Left kidney (tissue), 2 donors: ENCODE results near the gene PLA2G4E. TPM values are rescaled to one million over a fixed set of nuclear protein-coding genes. Genes with fewer than 3 reads are reported as not detected.

Source experiments
- DNase-seq: peaks from one replicate; pipeline ENCODE4 v3.0.0-alpha.2; 2013
- polyA plus RNA-seq: library from polyadenylated mRNA; unstranded; fragments of 120-200 nt; gene quantifications from one replicate; pipeline ENCODE4 v1.2.1, GENCODE V29; 2013; ENCODE audit not compliant: insufficient read length

PLA2G4E gene
- polyA plus RNA-seq, 1 donor = not detected

DNA sequence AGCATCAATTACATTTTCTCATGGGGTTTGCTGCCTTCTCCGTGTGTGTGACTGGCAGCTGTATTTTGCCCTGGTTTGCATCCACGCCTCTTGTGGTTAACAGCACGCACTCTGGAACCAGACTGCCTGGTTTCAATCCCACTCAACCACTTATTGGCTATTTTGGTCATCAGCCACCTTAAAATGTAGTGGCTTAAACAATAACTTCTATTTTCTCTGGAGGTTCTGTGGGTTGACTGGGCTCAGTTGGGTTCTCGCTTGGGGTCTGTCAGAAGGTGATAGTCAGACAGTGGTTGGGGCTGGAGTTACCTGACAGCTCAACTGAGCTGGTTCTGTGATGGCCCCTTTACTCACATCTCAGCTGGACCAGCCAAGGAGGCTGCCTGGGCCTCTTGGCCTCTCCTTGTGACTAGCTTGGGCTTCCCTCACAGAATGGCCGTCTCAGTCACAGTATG, 85.2 kb downstream of the PLA2G4E start:
- DNase-seq = no peak

DNA sequence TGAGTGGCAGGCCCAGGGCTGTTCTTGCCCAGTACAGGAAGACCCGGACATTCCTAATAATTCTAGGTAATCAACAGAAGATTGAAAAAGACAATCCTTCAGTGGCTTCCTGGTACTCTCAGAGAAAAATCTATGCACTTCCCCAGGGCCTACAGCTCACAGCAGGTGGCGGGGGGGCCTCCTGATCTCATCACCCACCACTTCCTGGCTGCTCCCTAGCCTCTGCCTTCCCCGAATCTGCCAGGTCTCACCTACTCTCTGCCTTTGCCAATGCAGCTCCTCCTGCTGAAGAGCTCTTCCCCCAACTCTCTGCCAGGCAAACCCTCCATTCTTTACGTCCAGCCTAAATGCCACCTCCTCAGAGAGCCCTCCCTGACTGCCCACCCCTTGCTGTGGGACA, 86.0 kb downstream of the PLA2G4E start:
- no peak for DNase-seq

DNA sequence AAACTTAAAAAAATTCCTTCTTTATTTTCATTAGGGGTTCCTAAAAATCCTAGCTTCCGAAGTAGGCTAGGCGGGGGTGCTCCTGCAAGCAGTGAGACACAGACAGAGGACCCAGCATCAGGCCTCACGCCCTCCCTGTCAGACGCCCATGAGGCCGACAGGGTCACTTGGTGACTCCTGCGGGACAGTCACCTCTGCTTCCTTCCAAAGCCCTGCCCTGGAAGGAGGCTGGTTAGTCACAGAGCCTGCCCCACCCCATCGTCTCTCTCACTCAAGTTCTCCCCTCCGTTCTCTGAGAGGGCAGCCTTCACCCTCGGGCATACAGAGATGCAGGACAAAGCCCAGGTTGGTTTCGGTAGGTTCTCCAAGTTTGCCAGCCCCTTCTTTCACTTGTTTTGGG, 87.1 kb downstream of the PLA2G4E start:
- DNase-seq = no peak

DNA sequence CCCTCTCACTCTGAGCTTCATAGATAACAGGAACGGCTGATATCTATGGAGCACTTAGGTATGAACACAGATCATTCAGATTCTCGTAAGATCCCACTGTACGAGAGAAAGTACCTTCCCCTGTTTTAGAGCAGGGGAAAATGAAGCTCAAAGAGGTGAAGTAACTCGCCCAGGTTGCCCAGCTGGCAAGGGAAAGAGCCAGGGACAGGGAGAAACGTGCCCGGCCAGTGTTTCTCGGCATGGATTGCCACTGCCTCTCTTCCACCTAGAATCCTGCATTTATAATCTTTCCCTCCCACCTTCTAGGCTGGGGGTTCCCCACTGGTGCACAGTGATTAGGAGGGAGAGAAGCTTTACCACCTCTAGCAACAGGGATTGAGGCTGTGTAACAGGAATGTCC, 87.5 kb downstream of the PLA2G4E start:
- no peak for DNase-seq

DNA sequence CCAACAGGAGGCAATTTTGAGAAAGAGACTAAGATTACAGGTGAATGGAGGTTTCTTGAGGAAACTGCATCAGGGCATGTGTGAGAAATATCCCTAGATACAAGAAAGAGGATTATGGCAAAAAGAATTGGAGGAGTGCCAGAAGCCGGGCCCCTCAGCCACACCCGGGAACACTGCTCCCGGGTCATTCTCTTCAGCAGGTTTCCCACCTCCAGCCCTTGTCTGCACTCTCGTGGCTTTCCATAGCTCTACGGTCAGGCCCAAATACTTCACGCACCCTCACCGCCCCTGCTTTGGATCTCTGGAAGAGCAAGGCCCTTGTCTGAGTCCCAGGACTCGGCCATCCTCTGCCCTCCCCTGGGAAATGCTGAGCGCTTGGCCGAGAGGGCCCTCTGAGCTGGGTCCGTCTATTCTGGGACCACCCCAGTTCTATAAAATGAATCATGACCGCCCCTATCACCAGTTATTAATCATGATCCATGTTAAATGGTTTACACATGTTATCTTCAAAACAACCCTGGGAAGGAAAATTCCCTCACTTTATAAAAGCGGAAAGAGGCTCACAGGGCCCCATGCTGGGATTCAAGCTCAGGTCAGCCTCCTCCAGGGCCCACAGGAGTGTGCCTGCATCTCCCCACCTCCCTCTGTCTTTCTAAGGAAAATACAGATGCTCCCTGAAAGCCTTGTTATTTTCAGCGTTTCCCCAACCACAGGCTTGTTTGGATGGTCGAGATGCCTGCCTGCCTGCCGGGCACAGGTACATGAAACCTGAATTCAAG, 88.1 kb downstream of the PLA2G4E start:
- no peak for DNase-seq

DNA sequence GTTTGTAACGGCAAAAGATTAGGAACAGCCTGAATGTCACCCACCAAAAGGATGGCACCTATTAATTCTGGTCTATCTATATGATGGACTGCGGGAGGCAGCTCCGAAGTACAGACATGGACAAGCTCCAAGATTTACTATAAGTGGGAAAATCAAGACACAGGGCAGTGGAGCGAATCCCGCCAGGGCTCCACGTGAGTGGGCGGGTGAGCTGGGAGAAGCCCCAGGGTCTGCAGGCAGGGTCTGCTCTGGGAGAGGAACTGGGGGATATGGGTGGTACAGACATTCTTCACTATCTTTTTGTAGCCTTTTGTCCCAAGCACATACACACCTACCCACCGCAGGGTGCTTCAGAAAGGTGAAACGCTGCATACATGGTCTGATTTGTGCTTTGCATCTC, 88.7 kb downstream of the PLA2G4E start:
- no peak for DNase-seq

Other genes with a start within 250 kb of the PLA2G4E start
- gene MAPKBP1, start 246.6 kb downstream of the PLA2G4E start, polyA plus RNA-seq = 19.7 TPM
- gene JMJD7, start 192.9 kb downstream of the PLA2G4E start, polyA plus RNA-seq = 13.6 TPM
- gene PLA2G4B, start 182.2 kb downstream of the PLA2G4E start, polyA plus RNA-seq = 16.4 TPM
- gene SPTBN5, start 127.0 kb downstream of the PLA2G4E start, polyA plus RNA-seq = 2.8 TPM
- 13.2 TPM for gene EHD4, start 48.5 kb downstream of the PLA2G4E start, polyA plus RNA-seq
- 0.07 TPM for gene PLA2G4D, start 73.5 kb upstream of the PLA2G4E start, polyA plus RNA-seq
- gene PLA2G4F, start 135.6 kb upstream of the PLA2G4E start, polyA plus RNA-seq = 25.0 TPM
- gene VPS39, start 187.3 kb upstream of the PLA2G4E start, polyA plus RNA-seq = 98.5 TPM